Subcutaneous abdominal adipose tissue (tissue), 5 donors: ENCODE results near the gene STARD3NL.

ENCODE experiments used
- H3K27ac ChIP-seq: one replicate; pipeline ENCODE4 v1.7.0; 2013; ENCODE audit warnings: low read depth, mild to moderate bottlenecking, inconsistent platforms, low read length, moderate library complexity
- H3K27me3 ChIP-seq, 5 donors: one replicate each; pipeline ENCODE4 v1.7.0; 2013; ENCODE audit warnings: low read length in 5 of 5, inconsistent platforms in 1 of 5; ENCODE audit not compliant: control insufficient read depth in 5 of 5, insufficient read depth in 4 of 5
- H3K36me3 ChIP-seq, 5 donors: one replicate each; pipeline ENCODE4 v1.7.0; 2013; ENCODE audit warnings: low read length in 5 of 5; ENCODE audit not compliant: control insufficient read depth in 5 of 5, insufficient read depth in 5 of 5
- H3K4me1 ChIP-seq, 5 donors: one replicate each; pipeline ENCODE4 v1.7.0; 2013; ENCODE audit warnings: low read length in 5 of 5, mild to moderate bottlenecking in 3 of 5, moderate library complexity in 1 of 5; ENCODE audit not compliant: control insufficient read depth in 5 of 5, insufficient read depth in 5 of 5
- H3K4me3 ChIP-seq, 5 donors: one replicate each; pipeline ENCODE4 v1.7.0; 2013; ENCODE audit warnings: low read length in 5 of 5, low read depth in 1 of 5
- H3K9ac ChIP-seq, 5 donors: one replicate each; pipeline ENCODE4 v1.7.0; 2013; ENCODE audit warnings: low read length in 5 of 5, mild to moderate bottlenecking in 4 of 5, moderate library complexity in 3 of 5
- H3K9me3 ChIP-seq, 5 donors: one replicate each; pipeline ENCODE4 v1.7.0; 2013; ENCODE audit warnings: low read length in 5 of 5; ENCODE audit not compliant: control insufficient read depth in 5 of 5
- donor health status: healthy.
- donor health status: healthy.
- donor health status: healthy.
- donor health status: healthy.
- donor health status: healthy.

STARD3NL gene

GRCh38 chr7:38274486-38274885 lies 96.4 kb downstream of the STARD3NL start:
- Histone ChIP-seq H3K36me3 (no peaks in the 10 kb centered on the region), H3K27me3 (no peaks in the 10 kb centered on the region), H3K4me1 (no peaks in the 10 kb centered on the region), H3K9ac (no peak overlapping the region), H3K9me3 (no peaks in the 10 kb centered on the region), H3K27ac (no peak overlapping the region), H3K4me3 (no peak overlapping the region)

- H3K36me3 ChIP-seq, result no peaks in the 10 kb centered on the region
- no peaks in the 10 kb centered on the region for H3K9me3 ChIP-seq
- H3K27ac ChIP-seq, result no peak overlapping the region
Measured at GRCh38 chr7:38274927-38275620, 97.0 kb downstream of the STARD3NL start.

GRCh38 chr7:38276096-38276877 lies 98.2 kb downstream of the STARD3NL start:
- Histone ChIP-seq H3K9ac (no peak overlapping the region), H3K4me3 (no peak overlapping the region), H3K27me3 (no peaks in the 10 kb centered on the region), H3K9me3 (no peaks in the 10 kb centered on the region), H3K4me1 (peaks cover 0 to 10% (median 0%) of the 10 kb centered on the region in 5 donors), H3K36me3 (no peaks in the 10 kb centered on the region), H3K27ac (no peak overlapping the region)

More at GRCh38 chr7:38274927-38275620, 97.0 kb downstream of the STARD3NL start:
- Histone ChIP-seq H3K4me3 (no peak overlapping the region), H3K4me1 (peaks cover 0 to 5% (median 0%) of the 10 kb centered on the region in 5 donors), H3K27me3 (no peaks in the 10 kb centered on the region), H3K9ac (no peak overlapping the region)

GRCh38 chr7:38280000-38280399 lies 102.0 kb downstream of the STARD3NL start:
- H3K36me3 ChIP-seq, result no peaks in the 10 kb centered on the region
- no peak overlapping the region for H3K27ac ChIP-seq
- H3K4me3 ChIP-seq, result no peak overlapping the region
- H3K9me3 ChIP-seq, result no peaks in the 10 kb centered on the region
- no peak overlapping the region for H3K9ac ChIP-seq
- H3K27me3 ChIP-seq, result no peaks in the 10 kb centered on the region
- peaks cover 0 to 27% (median 0%) of the 10 kb centered on the region in 5 donors for H3K4me1 ChIP-seq
